Spinal cord (tissue), 10 donors: ENCODE results near the gene STAB1. TPM values are rescaled to one million over a fixed set of nuclear protein-coding genes. Genes with fewer than 3 reads are reported as not detected.

Experiments
- DNase-seq, 6 donors: peaks; one replicate each; pipeline versions ENCODE4 v3.0.0 to v3.0.0-alpha.2; 2013 to 2015; ENCODE audit warnings: low spot score in 6 of 6, low read depth in 4 of 6
- H3K27ac ChIP-seq: one replicate; pipeline ENCODE4 v1.5.1; 2013; ENCODE audit warnings: low read depth, low read length, control low read depth
- H3K27me3 ChIP-seq: one replicate; pipeline ENCODE4 v1.6.1; 2013; ENCODE audit warnings: low read length; ENCODE audit not compliant: control insufficient read depth, insufficient read depth
- H3K36me3 ChIP-seq: one replicate; pipeline ENCODE4 v1.6.1; 2013; ENCODE audit warnings: low read length; ENCODE audit not compliant: control insufficient read depth, insufficient read depth
- H3K4me1 ChIP-seq: one replicate; pipeline ENCODE4 v1.6.1; 2013; ENCODE audit warnings: low read length; ENCODE audit not compliant: control insufficient read depth, insufficient read depth
- H3K4me3 ChIP-seq: one replicate; pipeline ENCODE4 v1.5.1; 2013; ENCODE audit warnings: low read depth, low read length, control low read depth
- H3K9me3 ChIP-seq: one replicate; pipeline ENCODE4 v1.6.1; 2013; ENCODE audit warnings: low read length; ENCODE audit not compliant: control insufficient read depth, insufficient read depth
- WGBS: methylation state at CpG from one replicate; pipeline ENCODE4 v1.1.5; 2013; ENCODE audit warnings: missing lambda C conversion rate; ENCODE audit not compliant: insufficient coverage; 5-methylcytosine and 5-hydroxymethylcytosine counted together
- polyA plus RNA-seq, 2 donors: library from polyadenylated mRNA; unstranded; fragments of 120-200 nt; gene quantifications; one replicate each; pipeline ENCODE4 v1.2.1, GENCODE V29; 2013; ENCODE audit not compliant: insufficient read length in 2 of 2
- total RNA-seq, 2 donors: library from RNA; depleted of rRNA in 1 of 2; stranded (reverse); fragments of 120-200 nt in 1 of 2; fragments of >200 nt in 1 of 2; gene quantifications; one replicate each; pipeline versions ENCODE4 v1.2.3 to v1.2.4, GENCODE V29; 2013 to 2014
- donor health status: healthy.

The STAB1 gene
- total and polyA plus RNA-seq, 4 donors = 34.5 to 79.7 (median 38.3) TPM

DNA sequence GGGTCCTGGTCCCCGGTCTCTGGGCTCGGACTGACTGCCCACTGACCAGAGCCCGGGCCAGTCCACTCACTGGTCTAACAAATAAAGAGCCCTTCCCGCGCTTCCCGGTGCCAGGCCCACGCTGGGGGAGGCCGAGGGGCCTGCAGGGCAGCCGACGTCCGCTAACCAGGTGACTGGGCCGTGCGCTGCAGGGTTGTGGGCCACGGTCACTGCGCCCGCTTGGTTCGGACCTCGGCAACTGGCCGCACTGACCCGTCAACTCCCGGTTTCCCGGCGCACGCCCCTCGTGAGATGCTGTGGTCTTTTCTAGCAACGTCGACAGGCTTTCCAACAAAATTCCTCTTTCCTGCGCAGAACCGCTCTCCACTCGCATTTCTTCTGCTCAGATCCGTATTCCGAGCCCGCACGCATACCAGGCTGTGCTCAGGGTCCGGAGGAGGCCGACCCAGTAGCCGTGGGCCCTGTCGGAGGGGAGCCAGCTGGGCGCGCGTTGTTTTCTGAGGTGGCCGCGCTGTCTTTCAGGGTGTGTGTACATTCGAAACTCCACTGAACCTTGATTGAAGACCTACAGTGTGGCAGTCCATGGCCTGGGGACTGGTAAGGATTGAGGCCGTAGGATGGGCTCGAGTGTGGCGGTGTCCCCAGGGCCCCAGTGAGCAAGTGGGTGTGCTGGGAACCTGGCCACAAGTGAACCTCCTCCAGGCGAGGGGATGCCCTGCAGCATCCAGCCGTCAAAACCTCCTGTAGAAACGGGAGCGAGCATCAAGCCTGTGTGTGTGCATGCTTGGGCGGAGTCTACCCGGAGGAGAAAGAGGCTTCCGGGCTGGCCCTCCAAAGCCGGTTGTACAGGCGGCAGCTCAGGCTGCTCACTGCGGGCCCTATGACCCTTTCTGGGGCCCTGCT is 39.4 kb downstream of the STAB1 start:
- 28% methylated on average over 57 of the region's 57 CpGs for WGBS
- H3K4me1 ChIP-seq = peaks cover 62% of the 10 kb centered on the region
- peak in 2 of 6 donors; percentile 33 to 49 for DNase-seq

DNA sequence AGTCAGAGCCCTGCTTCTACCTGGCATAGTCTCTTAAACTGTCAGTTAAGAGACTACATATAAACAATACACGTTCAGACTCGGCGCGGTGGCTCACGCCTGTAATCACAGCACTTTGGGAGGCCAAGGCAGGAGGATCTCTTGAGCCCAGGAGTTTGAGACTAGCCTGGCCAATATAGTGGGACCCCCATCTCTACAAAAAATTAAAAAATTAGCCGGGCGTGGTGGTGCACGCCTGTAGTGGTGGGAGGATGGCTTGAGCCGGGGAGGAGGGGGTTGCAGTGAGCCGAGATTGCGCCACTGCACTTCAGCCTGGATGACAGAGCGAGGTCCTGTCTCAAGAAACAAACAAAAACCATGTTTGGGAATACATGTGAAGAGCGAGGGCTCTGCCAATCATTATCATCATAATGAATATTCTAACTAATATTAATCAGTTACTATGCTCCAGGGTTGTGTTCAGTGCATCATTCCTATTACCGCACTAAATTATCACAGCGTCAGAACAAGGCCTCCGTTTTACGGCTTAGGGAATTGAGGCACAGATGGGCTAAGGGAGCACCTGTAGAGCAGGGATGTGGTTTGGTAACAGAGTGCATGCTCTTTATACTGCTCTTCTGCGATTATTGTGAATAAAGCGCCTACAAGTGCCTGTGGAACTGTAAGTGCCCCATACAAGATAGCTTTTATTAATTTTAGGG is 40.4 kb downstream of the STAB1 start:
- Histone ChIP-seq H3K27me3 (no peaks in the 10 kb centered on the region), H3K27ac (peak overlapping the region; percentile 65), H3K9me3 (no peaks in the 10 kb centered on the region), H3K36me3 (peaks cover 15% of the 10 kb centered on the region), H3K4me1 (peaks cover 62% of the 10 kb centered on the region), H3K4me3 (peak overlapping the region; percentile 33)
- no peak for DNase-seq
- WGBS = 90% methylated on average over 4 of the region's 19 CpGs

More for the DNA sequence above, 39.4 kb downstream of the STAB1 start:
- H3K27me3 ChIP-seq = no peaks in the 10 kb centered on the region
- H3K9me3 ChIP-seq = no peaks in the 10 kb centered on the region
- H3K4me3 ChIP-seq = peak overlapping the region; percentile 50
- H3K27ac ChIP-seq = peak overlapping the region; percentile 82
- H3K36me3 ChIP-seq = peaks cover 20% of the 10 kb centered on the region

DNA sequence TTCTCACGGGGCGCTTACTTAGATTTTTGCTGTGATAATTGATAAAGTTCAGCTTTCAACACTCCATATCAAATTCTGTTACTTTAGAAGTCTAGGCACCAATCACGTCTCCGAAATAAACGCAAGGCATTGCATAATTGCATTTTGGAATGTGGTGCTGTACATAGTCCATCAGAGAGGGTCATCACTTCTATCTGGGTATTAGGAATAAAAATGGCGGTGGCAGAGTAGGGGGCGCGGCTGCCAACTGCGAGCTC is 40.9 kb downstream of the STAB1 start:
- Histone ChIP-seq H3K27ac (peak overlapping the region; percentile 65), H3K4me1 (peaks cover 58% of the 10 kb centered on the region), H3K27me3 (no peaks in the 10 kb centered on the region), H3K36me3 (peaks cover 12% of the 10 kb centered on the region), H3K4me3 (peak overlapping the region; percentile 33), H3K9me3 (no peaks in the 10 kb centered on the region)
- WGBS = 0% methylated on average over 5 of the region's 9 CpGs
- DNase-seq = no peak

DNA sequence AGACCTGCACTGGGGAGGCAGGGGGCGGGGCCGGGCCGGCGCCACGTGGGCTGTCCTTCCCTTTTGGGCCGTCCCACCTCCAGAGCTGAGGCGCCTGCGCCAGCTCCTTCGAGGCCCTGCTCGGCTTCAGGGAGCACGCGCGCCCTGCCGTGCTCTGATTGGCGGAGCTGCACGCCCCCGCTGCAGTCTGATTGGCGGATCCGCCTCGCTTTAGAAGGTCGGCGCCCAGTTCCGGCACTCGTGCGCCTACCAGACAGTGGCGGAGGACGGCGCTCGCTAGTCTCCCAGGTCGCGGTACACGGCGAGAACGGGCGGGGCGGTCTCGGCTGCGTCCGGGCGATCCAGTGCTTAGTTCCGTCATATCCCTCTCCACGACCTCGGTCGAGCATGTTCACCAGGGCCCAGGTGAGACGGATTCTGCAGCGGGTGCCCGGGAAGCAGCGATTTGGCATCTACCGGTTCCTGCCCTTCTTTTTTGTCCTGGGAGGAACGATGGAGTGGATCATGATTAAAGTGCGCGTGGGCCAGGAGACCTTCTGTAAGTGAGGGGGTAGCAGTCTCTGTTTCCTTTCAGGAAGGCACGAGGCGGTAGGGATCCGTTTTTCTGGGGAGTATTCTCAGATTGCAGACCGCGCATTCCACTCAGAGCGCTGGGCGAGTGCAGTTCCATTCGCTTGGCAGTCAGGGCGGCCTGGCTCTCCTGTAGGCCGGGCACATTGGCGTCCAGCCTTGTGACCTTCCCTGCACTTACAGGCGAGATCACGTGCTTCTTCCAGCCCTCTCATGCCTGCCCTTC is 41.4 kb downstream of the STAB1 start, which contains the start of gene UQCC5:
Gene UQCC5 (plus strand): TSS at position 237 of the 796 bp plus-strand sequence. CDS start 151 bp downstream, at position 388.
- peak; percentile 92 to 99 (median 94) for DNase-seq
- under 1% methylated on average over 65 of the region's 65 CpGs for WGBS
- H3K4me1 ChIP-seq = peaks cover 53% of the 10 kb centered on the region

GRCh38 chr3:52537165-52537620 is 42.1 kb downstream of the STAB1 start:
- Histone ChIP-seq H3K36me3 (peaks cover 10% of the 10 kb centered on the region), H3K27me3 (no peaks in the 10 kb centered on the region), H3K9me3 (no peaks in the 10 kb centered on the region), H3K4me3 (peak overlapping the region; percentile 89), H3K27ac (peak overlapping the region; percentile 67), H3K4me1 (peaks cover 47% of the 10 kb centered on the region)
- no peak for DNase-seq
- WGBS = 19% methylated on average over 3 of the region's 6 CpGs

More for the DNA sequence above, 41.4 kb downstream of the STAB1 start, which contains the start of gene UQCC5:
- no peaks in the 10 kb centered on the region for H3K27me3 ChIP-seq
- H3K27ac ChIP-seq = peak within 1 kb of the TSS; percentile 67
- H3K9me3 ChIP-seq = no peaks in the 10 kb centered on the region
- peak within 1 kb of the TSS; percentile 89 for H3K4me3 ChIP-seq
- H3K36me3 ChIP-seq = peaks cover 10% of the 10 kb centered on the region

DNA sequence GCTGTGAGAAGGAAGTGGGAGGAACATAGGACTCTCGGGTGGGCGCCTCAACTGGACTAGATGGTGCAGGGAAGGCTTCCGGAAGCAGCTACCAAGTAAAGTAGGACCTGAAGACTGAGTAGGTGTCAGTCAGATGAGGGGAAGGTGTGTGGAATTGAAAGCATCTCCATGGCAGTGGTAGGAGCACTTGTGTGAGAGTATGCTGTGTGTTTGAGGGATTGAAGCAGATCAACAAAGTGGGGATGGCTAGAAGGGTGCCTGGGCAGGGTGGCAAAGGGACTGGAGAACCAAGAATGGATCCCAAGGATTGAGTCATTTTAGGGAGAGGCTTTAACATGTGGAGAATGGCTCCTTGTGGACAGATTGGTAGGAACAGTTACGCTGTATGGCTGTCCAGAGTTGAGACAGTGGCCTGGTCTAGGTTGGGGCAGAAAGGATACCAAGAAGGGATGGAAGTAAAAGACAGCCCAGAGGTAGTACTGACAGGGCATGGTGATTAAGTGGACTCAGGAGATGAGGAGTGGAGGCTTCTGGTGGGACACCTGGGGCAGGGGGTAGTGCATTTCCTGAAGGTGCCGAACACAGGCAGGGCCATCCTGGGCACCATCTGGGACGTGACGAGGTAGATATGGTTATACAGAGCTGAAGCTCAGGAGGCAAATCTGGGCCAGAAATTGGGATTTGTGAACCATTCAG is 42.7 kb downstream of the STAB1 start:
- no peak for DNase-seq
- H3K27me3 ChIP-seq = no peaks in the 10 kb centered on the region
- peak overlapping the region; percentile 89 for H3K4me3 ChIP-seq
- H3K36me3 ChIP-seq = peaks cover 10% of the 10 kb centered on the region
- 84% methylated on average over 5 of the region's 7 CpGs for WGBS
- H3K4me1 ChIP-seq = peaks cover 40% of the 10 kb centered on the region
- no peaks in the 10 kb centered on the region for H3K9me3 ChIP-seq
- H3K27ac ChIP-seq = no peak overlapping the region

DNA sequence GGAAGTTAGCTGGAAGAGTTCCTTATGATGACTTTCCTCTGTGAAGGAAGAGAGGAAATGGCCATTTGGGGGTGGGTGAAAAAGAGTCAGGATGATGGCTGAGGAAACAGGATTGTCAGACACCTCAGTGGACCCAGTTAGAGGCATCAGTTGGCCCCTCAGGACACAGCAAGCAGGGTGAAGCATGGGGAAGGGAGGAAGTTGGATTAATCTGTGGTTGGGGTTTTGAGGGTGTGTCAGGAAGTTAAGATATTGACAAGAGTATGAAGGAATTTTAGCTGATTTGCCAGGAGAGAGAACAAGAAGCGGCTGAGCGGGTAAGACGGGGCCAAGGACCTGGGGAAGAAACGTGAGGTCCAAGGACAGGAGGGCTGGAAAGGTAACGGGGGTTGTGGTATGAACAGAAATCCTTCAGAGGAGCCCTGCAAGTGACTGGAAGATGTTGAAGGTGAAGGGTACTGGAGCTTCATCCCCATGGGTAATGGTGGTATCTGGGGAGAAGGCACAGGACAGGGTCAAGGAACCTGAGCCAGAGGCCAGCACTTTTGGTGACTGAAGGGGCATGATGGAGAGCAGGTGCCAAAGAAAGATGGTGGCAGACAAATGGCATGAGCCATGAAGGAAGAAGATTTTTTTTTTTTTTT is 44.0 kb downstream of the STAB1 start:
- Histone ChIP-seq H3K4me1 (peaks cover 37% of the 10 kb centered on the region), H3K9me3 (no peaks in the 10 kb centered on the region), H3K36me3 (peaks cover 12% of the 10 kb centered on the region), H3K27me3 (no peaks in the 10 kb centered on the region), H3K27ac (no peak overlapping the region), H3K4me3 (no peak overlapping the region)
- no peak for DNase-seq
- WGBS = 92% methylated on average over 5 of the region's 5 CpGs

GRCh38 chr3:52541050-52541449 is 45.9 kb downstream of the STAB1 start:
- peaks cover 20% of the 10 kb centered on the region for H3K4me1 ChIP-seq
- no peak overlapping the region for H3K4me3 ChIP-seq
- H3K27me3 ChIP-seq = no peaks in the 10 kb centered on the region
- no peak for DNase-seq
- H3K36me3 ChIP-seq = peaks cover 5% of the 10 kb centered on the region
- H3K27ac ChIP-seq = no peak overlapping the region
- WGBS = no CpG with 5 or more reads among the region's 2 CpGs
- no peaks in the 10 kb centered on the region for H3K9me3 ChIP-seq
